ENCODE data around the gene MORN1.

Gene MORN1

GRCh38 chr1:2318314-2319278, 72.8 kb downstream of the MORN1 start:
- no peak for DNase-seq (ENCODE audit: low read depth)

GRCh38 chr1:2317230-2318065, 73.9 kb downstream of the MORN1 start:
- DNase-seq (ENCODE audit: low read depth): no peak

GRCh38 chr1:2316451-2316961, 74.8 kb downstream of the MORN1 start:
- DNase-seq (ENCODE audit: low read depth): no peak

GRCh38 chr1:2315674-2316450, 75.5 kb downstream of the MORN1 start:
- DNase-seq (ENCODE audit: low read depth): no peak

- peak; percentile 31 for DNase-seq (ENCODE audit: low read depth)
Observed at GRCh38 chr1:2314803-2315673, 76.3 kb downstream of the MORN1 start.

GRCh38 chr1:2314273-2314802, 77.0 kb downstream of the MORN1 start:
- no peak for DNase-seq (ENCODE audit: low read depth)

GRCh38 chr1:2313651-2314261, 77.6 kb downstream of the MORN1 start:
- DNase-seq (ENCODE audit: low read depth): no peak

- no peak for DNase-seq (ENCODE audit: low read depth)
Observed at GRCh38 chr1:2312515-2313301, 78.6 kb downstream of the MORN1 start.

- no peak for DNase-seq (ENCODE audit: low read depth)
Observed at GRCh38 chr1:2312160-2312514, 79.2 kb downstream of the MORN1 start.

GRCh38 chr1:2311184-2312032, 79.9 kb downstream of the MORN1 start:
- DNase-seq (ENCODE audit: low read depth): peak; percentile 35

- DNase-seq (ENCODE audit: low read depth): no peak
Observed at GRCh38 chr1:2310332-2311183, 80.8 kb downstream of the MORN1 start.

GRCh38 chr1:2308844-2309243, 82.5 kb downstream of the MORN1 start:
- no peak for DNase-seq (ENCODE audit: low read depth)

- no peak for DNase-seq (ENCODE audit: low read depth)
Observed at GRCh38 chr1:2307972-2308371, 83.4 kb downstream of the MORN1 start.

GRCh38 chr1:2307064-2307605, 84.2 kb downstream of the MORN1 start:
- no peak for DNase-seq (ENCODE audit: low read depth)

- DNase-seq (ENCODE audit: low read depth): no peak
Observed at GRCh38 chr1:2306151-2306978, 85.0 kb downstream of the MORN1 start.

GRCh38 chr1:2304921-2305681, 86.3 kb downstream of the MORN1 start:
- no peak for DNase-seq (ENCODE audit: low read depth)
